ENCODE results near the gene MAGEB17.
"Not testable (repeated sequence)": the region's sequence is repeated elsewhere in the genome, so short reads cannot be mapped to it uniquely, and the experiment has no call there.

Gene MAGEB17

GRCh38 chrX:16156692-16157331 is 10.5 kb upstream of the MAGEB17 start:
- no peak for DNase-seq

GRCh38 chrX:16160729-16161128 is 6.6 kb upstream of the MAGEB17 start:
- no peak for DNase-seq

GRCh38 chrX:16161173-16161572 is 6.1 kb upstream of the MAGEB17 start:
- DNase-seq: peak in 1 of 58 donors; percentile 0

- no peak for DNase-seq
Observed at GRCh38 chrX:16162391-16162790, 4.9 kb upstream of the MAGEB17 start.

GRCh38 chrX:16164748-16165147 is 2.5 kb upstream of the MAGEB17 start:
- DNase-seq: no peak

- DNase-seq: no peak
Observed at GRCh38 chrX:16171039-16171438, 3.8 kb downstream of the MAGEB17 start.

GRCh38 chrX:16171944-16172343 is 4.7 kb downstream of the MAGEB17 start:
- no peak for DNase-seq

- no peak for DNase-seq
Observed at GRCh38 chrX:16172391-16172790, 5.1 kb downstream of the MAGEB17 start.

GRCh38 chrX:16175329-16176061 is 8.2 kb downstream of the MAGEB17 start:
- no peak for DNase-seq

- no peak for DNase-seq
Observed at GRCh38 chrX:16177260-16177659, 10.0 kb downstream of the MAGEB17 start.

GRCh38 chrX:16183843-16184242 is 16.6 kb downstream of the MAGEB17 start:
- DNase-seq: not testable (repeated sequence)

GRCh38 chrX:16185725-16186136 is 18.4 kb downstream of the MAGEB17 start:
- no peak for DNase-seq

GRCh38 chrX:16186380-16187007 is 19.2 kb downstream of the MAGEB17 start:
- DNase-seq: no peak

GRCh38 chrX:16187024-16187760 is 19.9 kb downstream of the MAGEB17 start:
- DNase-seq: no peak

GRCh38 chrX:16188687-16189086 is 21.4 kb downstream of the MAGEB17 start:
- DNase-seq: no peak

GRCh38 chrX:16191605-16192004 is 24.3 kb downstream of the MAGEB17 start:
- DNase-seq: no peak

- DNase-seq: no peak
Observed at GRCh38 chrX:16196829-16197228, 29.5 kb downstream of the MAGEB17 start.

GRCh38 chrX:16199343-16199742 is 32.1 kb downstream of the MAGEB17 start:
- no peak for DNase-seq

GRCh38 chrX:16202943-16203342 is 35.7 kb downstream of the MAGEB17 start:
- DNase-seq: no peak

- DNase-seq: no peak
Observed at GRCh38 chrX:16204538-16204937, 37.3 kb downstream of the MAGEB17 start.

- DNase-seq: no peak
Observed at GRCh38 chrX:16205840-16206239, 38.6 kb downstream of the MAGEB17 start.

GRCh38 chrX:16207634-16208033 is 40.4 kb downstream of the MAGEB17 start:
- no peak for DNase-seq

All from anterior cingulate cortex (tissue), 58 donors.